ENCODE measurements around the gene TTLL3.
"Not testable (repeated sequence)": the region's sequence is repeated elsewhere in the genome, so short reads cannot be mapped to it uniquely, and the experiment has no call there.

TTLL3 gene

DNA sequence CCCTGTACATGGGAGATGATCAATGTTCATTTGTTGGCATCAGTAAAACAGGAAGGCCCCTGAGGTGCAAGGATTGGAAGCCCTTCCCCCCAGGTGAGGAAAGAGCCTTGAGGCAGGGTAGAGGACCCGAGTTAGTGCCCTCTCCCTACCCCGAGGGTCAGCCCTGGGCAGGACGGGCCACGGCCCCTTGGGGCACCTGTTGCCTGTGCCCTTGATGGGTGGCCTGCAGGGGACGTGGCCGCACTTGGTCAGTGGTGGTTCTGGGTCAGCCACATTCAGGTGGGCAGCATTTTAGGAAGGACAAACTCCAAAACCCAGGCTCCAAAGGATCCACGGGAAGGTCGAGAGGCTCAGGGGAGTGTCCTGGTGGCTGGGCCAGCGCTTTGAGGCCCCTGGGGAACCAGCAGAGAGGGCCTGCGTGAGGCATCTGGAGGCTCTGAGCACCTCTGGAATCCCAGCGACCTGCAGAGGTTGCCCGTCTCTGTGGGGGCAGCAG, 49.5 kb downstream of the TTLL3 start:
- H3K27ac ChIP-seq: no peak overlapping the region

GRCh38 chr3:9861201-9861600, 51.1 kb downstream of the TTLL3 start:
- Histone ChIP-seq H3K27ac (no peak overlapping the region), H3K4me3 (no peak overlapping the region)

More for the DNA sequence above, 49.5 kb downstream of the TTLL3 start:
- H3K4me3 ChIP-seq: no peak overlapping the region

- no peak overlapping the region for H3K27ac ChIP-seq
These were observed 51.6 kb downstream of the TTLL3 start for GRCh38 chr3:9861626-9862130.

GRCh38 chr3:9862391-9863057, 52.5 kb downstream of the TTLL3 start:
- Histone ChIP-seq H3K27ac (peak overlapping the region in 8 of 21 experiments; percentile 6 to 73 (median 31)), H3K4me3 (peak overlapping the region; percentile 3 to 40 (median 21))

More at GRCh38 chr3:9861626-9862130, 51.6 kb downstream of the TTLL3 start:
- no peak overlapping the region for H3K4me3 ChIP-seq

DNA sequence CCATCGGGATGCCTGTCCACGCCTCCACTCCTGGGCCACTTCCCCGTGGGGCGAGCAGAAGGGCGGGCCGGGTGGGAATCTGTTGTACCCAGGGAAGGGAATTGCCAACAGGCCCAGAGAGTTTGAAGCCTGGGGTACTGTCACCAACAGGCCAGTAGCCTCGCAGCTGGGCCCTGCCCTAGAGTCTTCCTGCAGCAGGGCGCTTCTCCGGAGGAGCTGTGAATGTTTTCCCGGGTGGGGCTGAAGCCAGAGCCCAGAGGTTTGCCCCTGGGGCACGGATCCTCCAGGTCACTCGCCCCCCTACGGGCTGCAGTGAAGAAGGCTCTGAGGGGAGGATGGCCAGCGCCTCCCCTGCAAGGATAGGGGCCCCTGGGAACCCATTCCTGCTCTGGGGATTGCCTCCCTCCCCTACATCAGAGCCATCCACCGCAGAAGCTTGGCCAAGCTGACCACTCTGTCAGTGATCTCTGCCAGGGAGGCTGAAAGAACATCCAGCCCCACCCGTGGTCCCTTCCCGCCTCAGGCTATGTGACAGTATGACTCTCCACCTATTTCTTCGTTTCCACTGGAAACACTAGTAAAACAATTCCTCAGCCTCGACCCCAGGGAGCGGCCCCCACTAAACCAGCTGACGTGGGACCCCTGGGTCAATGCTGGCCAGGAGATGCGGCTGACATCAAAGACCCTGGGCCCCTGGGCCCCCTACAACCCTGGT, 53.2 kb downstream of the TTLL3 start:
- peak overlapping the region in 7 of 21 experiments; percentile 6 to 73 (median 43) for H3K27ac ChIP-seq

GRCh38 chr3:9864200-9864927, 54.3 kb downstream of the TTLL3 start:
- H3K4me3 ChIP-seq: no peak overlapping the region
- H3K27ac ChIP-seq: peak overlapping the region in 6 of 21 experiments; percentile 6 to 61 (median 36)

More for the DNA sequence above, 53.2 kb downstream of the TTLL3 start:
- H3K4me3 ChIP-seq: peak overlapping the region; percentile 3 to 40 (median 21)

DNA sequence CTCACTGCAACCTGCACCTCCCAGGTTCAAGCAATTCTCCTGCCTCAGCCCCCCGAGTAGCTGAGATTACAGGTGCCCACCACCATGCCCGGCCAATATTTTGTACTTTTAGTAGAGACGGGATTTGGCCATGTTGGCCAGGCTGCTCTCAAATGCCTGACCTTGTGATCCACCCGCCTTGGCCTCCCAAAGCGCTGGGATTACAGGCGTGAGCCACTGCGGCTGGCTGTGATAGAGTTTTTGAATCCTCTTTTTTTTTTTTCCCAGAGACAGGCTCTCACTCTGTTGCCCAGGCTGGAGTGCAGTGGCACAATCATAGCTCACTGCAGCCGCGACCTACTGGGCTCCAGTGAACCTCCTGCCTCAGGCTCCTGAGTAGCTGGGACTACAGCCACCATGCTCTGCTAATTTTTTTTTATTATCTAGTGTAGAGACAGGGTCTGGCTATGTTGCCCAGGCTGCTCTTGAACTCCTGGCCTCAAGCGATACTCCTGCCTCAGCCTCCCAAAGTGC, 55.1 kb downstream of the TTLL3 start:
- H3K27ac ChIP-seq: peak overlapping the region in 5 of 21 experiments; percentile 6 to 61 (median 29)
- not testable (repeated sequence) for H3K4me3 ChIP-seq

GRCh38 chr3:9866639-9867038, 56.6 kb downstream of the TTLL3 start:
- Histone ChIP-seq H3K27ac (no peak overlapping the region), H3K4me3 (no peak overlapping the region)

DNA sequence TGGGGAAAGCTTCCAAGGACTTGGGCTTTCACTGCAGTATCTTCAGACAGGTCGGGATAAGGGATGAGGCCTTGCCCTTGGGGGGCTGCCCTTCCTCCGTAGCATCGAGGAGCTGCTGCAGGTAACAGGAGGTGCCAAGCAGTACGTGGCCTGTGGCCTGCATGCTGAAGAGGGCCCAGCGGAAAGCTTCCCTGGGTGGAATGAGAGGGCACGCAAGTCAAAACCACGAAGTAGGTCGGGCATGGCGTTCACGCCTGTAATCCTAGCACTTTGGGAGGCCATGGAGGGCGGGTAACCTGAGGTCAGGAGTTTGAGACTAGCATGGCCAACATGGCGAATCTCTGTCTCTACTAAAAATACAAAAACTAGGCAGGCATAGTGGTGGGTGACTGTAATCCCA, 57.0 kb downstream of the TTLL3 start:
- H3K27ac ChIP-seq: no peak overlapping the region

DNA sequence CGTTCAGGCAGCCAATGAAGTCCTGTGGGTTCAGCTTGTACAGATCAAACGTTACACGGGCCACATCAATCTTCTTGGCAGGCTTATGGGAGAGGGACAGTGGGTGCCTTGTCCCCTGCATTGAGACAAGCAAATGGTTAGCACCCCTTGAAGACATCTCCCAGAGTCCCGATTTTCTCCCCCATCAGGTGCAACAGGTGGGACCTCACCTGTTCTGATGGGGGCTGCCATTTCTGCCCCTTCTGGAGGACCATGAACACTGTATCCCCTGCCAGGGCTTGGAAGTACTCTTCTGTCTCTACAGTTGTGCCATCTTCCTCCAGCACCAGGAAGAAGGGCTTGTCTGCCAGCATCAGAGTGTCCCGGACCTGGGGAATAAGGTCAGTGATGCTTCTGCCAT, 59.9 kb downstream of the TTLL3 start:
- Histone ChIP-seq H3K27ac (no peak overlapping the region), H3K4me3 (no peak overlapping the region)

More for the DNA sequence above, 57.0 kb downstream of the TTLL3 start:
- no peak overlapping the region for H3K4me3 ChIP-seq

DNA sequence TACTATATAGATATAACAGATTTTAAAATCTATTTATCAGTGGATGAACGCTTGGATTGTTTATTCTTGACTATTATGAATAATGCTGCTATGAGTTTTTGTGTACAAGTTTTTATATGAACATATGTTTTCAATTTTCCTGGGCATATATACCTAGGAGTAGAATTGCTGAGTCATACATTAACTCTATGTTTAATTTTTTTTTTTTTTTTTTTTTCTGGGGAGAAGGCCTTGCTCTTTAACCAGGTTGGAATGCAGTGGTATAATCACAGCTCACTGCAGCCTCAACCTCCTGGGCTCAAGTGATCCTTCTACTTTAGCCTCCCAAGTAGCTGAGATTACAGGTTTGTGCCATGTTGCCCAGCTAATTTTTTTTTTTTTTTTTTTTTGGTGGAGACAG, 60.9 kb downstream of the TTLL3 start:
- H3K4me3 ChIP-seq: no peak overlapping the region
- H3K27ac ChIP-seq: no peak overlapping the region

DNA sequence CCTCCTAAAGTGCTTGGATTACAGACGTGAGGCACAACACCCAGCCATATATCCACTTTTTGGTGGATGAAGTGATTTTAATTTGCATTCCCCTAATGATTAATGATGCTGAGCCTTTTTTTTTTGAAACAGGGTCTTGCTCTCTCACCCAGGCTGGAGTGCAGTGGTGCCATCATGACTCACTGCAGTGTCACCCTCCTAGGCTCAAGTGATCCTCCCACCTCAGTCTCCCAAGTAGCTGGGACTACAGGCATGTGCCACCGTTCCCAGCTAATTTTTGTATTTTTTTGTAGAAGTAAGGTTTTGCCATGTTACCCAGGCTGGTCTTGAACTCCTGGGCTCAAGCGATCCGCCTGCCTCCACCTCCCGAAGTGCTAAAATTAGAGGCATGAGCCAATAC, 62.0 kb downstream of the TTLL3 start:
- H3K4me3 ChIP-seq, H3K27ac ChIP-seq: not testable (repeated sequence)

GRCh38 chr3:9875448-9875847, 65.4 kb downstream of the TTLL3 start:
- no peak overlapping the region for H3K4me3 ChIP-seq

GRCh38 chr3:9876255-9876654, 66.2 kb downstream of the TTLL3 start:
- H3K4me3 ChIP-seq, H3K27ac ChIP-seq: not testable (repeated sequence)

More at GRCh38 chr3:9875448-9875847, 65.4 kb downstream of the TTLL3 start:
- H3K27ac ChIP-seq: no peak overlapping the region

DNA sequence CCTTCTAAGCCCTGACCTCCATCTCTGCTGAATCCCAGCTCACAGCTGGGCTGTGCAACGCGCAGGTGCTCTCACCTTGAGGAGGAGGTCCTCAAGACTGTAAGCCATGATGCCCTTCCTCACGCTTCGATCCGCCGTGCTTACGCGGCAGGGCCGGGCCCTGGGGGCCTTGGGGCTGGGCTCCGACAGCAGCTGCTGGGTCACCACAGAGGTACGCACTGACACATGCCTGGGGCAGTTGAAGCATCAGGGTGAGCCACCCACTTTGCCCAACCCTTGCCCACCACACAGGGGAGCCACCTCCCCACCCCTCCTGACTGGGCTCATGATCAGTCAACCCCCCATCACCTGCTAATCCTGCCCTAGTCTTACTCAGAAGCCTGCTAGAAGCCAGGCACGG, 66.9 kb downstream of the TTLL3 start:
- Histone ChIP-seq H3K27ac (no peak overlapping the region), H3K4me3 (no peak overlapping the region)

- Histone ChIP-seq H3K4me3 (no peak overlapping the region), H3K27ac (no peak overlapping the region)
These were observed 68.6 kb downstream of the TTLL3 start for GRCh38 chr3:9878700-9879099.

DNA sequence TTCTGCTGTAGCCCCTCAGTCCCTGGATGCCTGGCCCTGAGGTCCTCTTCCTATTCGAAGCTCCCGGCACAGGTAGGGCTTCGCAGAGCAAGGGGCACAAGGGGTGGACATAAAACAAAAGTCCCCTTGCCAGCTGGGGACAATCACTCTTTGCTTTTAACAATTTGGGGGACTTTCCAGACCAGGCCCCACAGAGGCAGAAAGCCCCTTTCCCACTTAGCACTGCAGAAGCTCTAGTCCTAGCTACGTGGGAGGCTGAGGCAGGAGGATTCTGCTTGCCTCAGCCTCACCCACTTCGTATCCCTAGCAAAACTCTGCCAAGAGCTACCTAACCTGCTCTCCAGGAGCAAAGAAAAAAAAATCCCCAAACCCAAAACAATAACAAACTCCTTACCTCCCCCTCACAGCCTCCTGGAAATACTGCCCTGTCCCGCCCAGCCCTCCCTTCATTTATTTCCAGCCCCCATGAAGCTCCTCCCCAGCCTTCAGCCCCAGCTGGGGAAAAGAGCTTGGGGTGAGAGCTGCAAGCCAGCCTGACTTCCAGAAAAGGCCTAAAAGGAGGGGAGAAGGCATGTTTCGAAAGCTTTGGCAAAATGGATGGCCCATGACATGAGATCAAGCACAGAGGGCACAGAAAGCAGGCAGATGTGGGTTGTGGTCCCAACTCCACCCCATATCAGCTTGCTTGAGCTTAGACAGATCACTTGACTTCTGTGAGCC, 69.9 kb downstream of the TTLL3 start, which contains the start of gene CIDEC:
CIDEC (minus strand) TSS at position 424 of the 720 bp plus-strand sequence. CDS start 1,767 bp downstream, outside the sequence.
- no peak within 1 kb of the TSS for H3K4me3 ChIP-seq

GRCh38 chr3:9881441-9881840, 71.4 kb downstream of the TTLL3 start:
- no peak overlapping the region for H3K27ac ChIP-seq
- H3K4me3 ChIP-seq: no peak overlapping the region

More for the DNA sequence above, 69.9 kb downstream of the TTLL3 start, which contains the start of gene CIDEC:
- H3K27ac ChIP-seq: no peak within 1 kb of the TSS

All from skin epidermis (tissue), 12 donors.